HG03280 (cell line): ENCODE results near the gene SNX9.

Experiments
- ATAC-seq: cut with Tn5 transposase; IDR thresholded peaks from one replicate; pipeline ENCODE4 v1.9.1; 2021; ENCODE audit warnings: mild to moderate bottlenecking, moderate library complexity; ENCODE audit not compliant: unreplicated experiment

The SNX9 gene

GRCh38 chr6:157989541-157990289 is 166.7 kb downstream of the SNX9 start:
- ATAC-seq, result no peak

GRCh38 chr6:157990321-157991066 is 167.4 kb downstream of the SNX9 start:
- ATAC-seq, result no peak

- ATAC-seq, result no peak
These were observed 168.0 kb downstream of the SNX9 start for GRCh38 chr6:157991067-157991432.

GRCh38 chr6:157993076-157993475 is 170.0 kb downstream of the SNX9 start:
- no peak for ATAC-seq

- no peak for ATAC-seq
These were observed 171.2 kb downstream of the SNX9 start for GRCh38 chr6:157994125-157994795.
